Right lobe of liver (tissue), 6 donors: ENCODE results near the gene F11. TPM values are rescaled to one million over a fixed set of nuclear protein-coding genes. Genes with fewer than 3 reads are reported as not detected.

Experiments
- ATAC-seq, 4 donors: fragments of 200-7000 bp; cut with Tn5 transposase; one replicate each; pipeline ENCODE4 v1.9.1; 2020; ENCODE audit warnings: mild to moderate bottlenecking in 4 of 4, moderate library complexity in 4 of 4
- DNase-seq, 3 donors: peaks; one replicate each; pipeline ENCODE4 v3.0.0-alpha.2; 2020
- H3K27ac ChIP-seq, 3 donors: fragments of 200-600 bp; one replicate each; pipeline ENCODE4 v1.8.0; 2022
- H3K27me3 ChIP-seq, 2 donors: fragments of 200-600 bp; one replicate each; pipeline ENCODE4 v1.8.0; 2022
- H3K36me3 ChIP-seq, 4 donors: fragments of 200-600 bp; sonication (generic) in 1 of 4; one replicate each; pipeline versions ENCODE4 v1.5.1 to v1.8.0; 2017 to 2022; ENCODE audit warnings: control low read depth in 1 of 4
- H3K4me1 ChIP-seq, 4 donors: fragments of 200-600 bp; sonication (generic) in 1 of 4; one replicate each; pipeline versions ENCODE4 v1.5.1 to v1.8.0; 2017 to 2022; ENCODE audit warnings: control low read depth in 1 of 4
- H3K4me3 ChIP-seq, 3 donors: fragments of 200-600 bp; one replicate each; pipeline ENCODE4 v1.8.0; 2022
- H3K9me3 ChIP-seq, 4 donors: fragments of 200-600 bp; sonication (generic) in 1 of 4; one replicate each; pipeline versions ENCODE4 v1.5.1 to v1.8.0; 2017 to 2022; ENCODE audit warnings: control low read depth in 1 of 4
- CTCF ChIP-seq, 4 donors: fragments of 200-600 bp in 3 of 4; fragments of 450-650 bp in 1 of 4; IDR thresholded peaks; one replicate each; pipeline versions ENCODE4 v1.5.1 to v1.8.0; 2016 to 2022; ENCODE audit warnings: antibody characterized with exemption in 4 of 4, mild to moderate bottlenecking in 2 of 4
- POLR2A ChIP-seq: fragments of 450-650 bp; IDR thresholded peaks from one replicate; pipeline ENCODE4 v1.6.1; 2017; ENCODE audit warnings: antibody characterized with exemption, mild to moderate bottlenecking
- WGBS: methylation state at CpG from one replicate; pipeline ENCODE4 v1.1.6; 2018; ENCODE audit warnings: low coverage, low lambda C conversion rate; ENCODE audit not compliant: insufficient coverage; ENCODE audit errors: missing lambda C conversion rate; 5-methylcytosine and 5-hydroxymethylcytosine counted together
- intact Hi-C, 2 donors: fragments of 100-400 bp; cut with DNase I; formaldehyde crosslinking; loops; one replicate each; pipeline versions ENCODE4 v1.11.2 to v1.14.1; 2022
- total RNA-seq, 6 experiments: library from RNA; depleted of rRNA in 2 of 6; stranded (reverse); fragments of >200 nt in 2 of 6; fragmentation: NEBNext Ultra II Directional in 3 of 6; extraction: Animal tissue kit (Norgen Biotek cat#: 25700) in 3 of 6; gene quantifications; one replicate each; pipeline versions ENCODE4 v1.1.0 to v1.2.4, GENCODE V29; 2016 to 2023
- donor health status: DM: no; HTN: yes; CAD: no.
- donor health status: DM: no; HTN: no; CAD: no.
- donor health status: DM: no; HTN: no; CAD: no.
- donor health status: DM: no; HTN: yes; CAD: no.
- donor health status: DM: no; HTN: yes; CAD: no.

Gene F11
- total RNA-seq, 6 experiments from 2014 or later: 94.5 to 201 (median 140) TPM

GRCh38 chr4:186225848-186226247 is 40.1 kb upstream of the F11 start:
- TF ChIP-seq POLR2A (no peak), CTCF (IDR thresholded peaks at IDR 0.05) (no peak)
- intact Hi-C loops: no loop called here
- Histone ChIP-seq H3K4me1 (peaks cover 0 to 49% (median 7%) of the 10 kb centered on the region in 4 donors), H3K4me3 (no peak overlapping the region), H3K36me3 (no peaks in the 10 kb centered on the region), H3K27me3 (no peaks in the 10 kb centered on the region), H3K27ac (peak overlapping the region in 2 of 3 donors; percentile 77 to 87), H3K9me3 (no peaks in the 10 kb centered on the region)
- DNase-seq (no peak), ATAC-seq (no peak)

- peak in 2 of 3 donors; percentile 73 to 84 for DNase-seq
- WGBS: 52% methylated on average over 2 of the region's 3 CpGs
- peaks cover 0 to 49% (median 7%) of the 10 kb centered on the region in 4 donors for H3K4me1 ChIP-seq
- peak; percentile 7 to 66 (median 65) for ATAC-seq
- H3K27me3 ChIP-seq: no peaks in the 10 kb centered on the region
- H3K4me3 ChIP-seq: peak overlapping the region in 2 of 3 donors; percentile 33 to 51
- intact Hi-C loops: no loop called here
- H3K27ac ChIP-seq: peak overlapping the region; percentile 23 to 87 (median 77)
- TF ChIP-seq POLR2A (no peak), CTCF (IDR thresholded peaks at IDR 0.05) (no peak)
- H3K9me3 ChIP-seq: no peaks in the 10 kb centered on the region
- no peaks in the 10 kb centered on the region for H3K36me3 ChIP-seq
Observed at GRCh38 chr4:186226521-186227189, 39.3 kb upstream of the F11 start.

- peak; percentile 77 to 84 (median 82) for ATAC-seq
- WGBS: 33% methylated on average over 5 of the region's 5 CpGs
Observed at GRCh38 chr4:186227221-186227620, 38.8 kb upstream of the F11 start, which contains the start of gene KLKB1. Gene KLKB1, plus strand, starts transcription at chr4:186227507. Its CDS starts 689 bp downstream, at chr4:186228196.

GRCh38 chr4:186227744-186228513 is 38.1 kb upstream of the F11 start:
- Histone ChIP-seq H3K27ac (peak overlapping the region; percentile 37 to 87 (median 77)), H3K4me3 (peak overlapping the region; percentile 10 to 51 (median 33)), H3K27me3 (no peaks in the 10 kb centered on the region), H3K36me3 (peaks cover 0 to 8% (median 3%) of the 10 kb centered on the region in 4 donors), H3K9me3 (no peaks in the 10 kb centered on the region), H3K4me1 (peaks cover 0 to 38% (median 8%) of the 10 kb centered on the region in 4 donors)
- no peak for TF ChIP-seq POLR2A
- no peak for TF ChIP-seq CTCF (IDR thresholded peaks at IDR 0.05)
- intact Hi-C loops: no loop called here
- ATAC-seq (peak; percentile 69 to 76 (median 72)), DNase-seq (no peak)
- WGBS: 5% methylated on average over 2 of the region's 2 CpGs

More at GRCh38 chr4:186227221-186227620, 38.8 kb upstream of the F11 start, which contains the start of gene KLKB1:
- intact Hi-C loops: no loop called here
- peaks cover 0 to 2% (median under 1%) of the 10 kb centered on the region in 4 donors for H3K36me3 ChIP-seq
- H3K4me1 ChIP-seq: peaks cover 0 to 43% (median 7%) of the 10 kb centered on the region in 4 donors
- TF ChIP-seq CTCF (IDR thresholded peaks at IDR 0.05) (peak in 1 of 4 donors; percentile 12), POLR2A (peak; percentile 28)
- DNase-seq: no peak
- H3K27ac ChIP-seq: peak within 1 kb of the TSS; percentile 37 to 87 (median 77)
- H3K4me3 ChIP-seq: peak within 1 kb of the TSS; percentile 10 to 51 (median 33)
- no peaks in the 10 kb centered on the region for H3K27me3 ChIP-seq
- no peaks in the 10 kb centered on the region for H3K9me3 ChIP-seq
